Loucy (cell line): ENCODE results near the gene ATOH8.

Experiments
- H2AFZ ChIP-seq: fragments of 200-600 bp; sonication (generic); 2 replicates; pipeline ENCODE4 v1.6.0; 2016; ENCODE audit warnings: antibody characterized with exemption, mild to moderate bottlenecking, low read length, moderate library complexity
- H3F3A ChIP-seq: fragments of 200-600 bp; 2 replicates; pipeline ENCODE4 v1.6.0; 2016; ENCODE audit warnings: antibody characterized with exemption, low read depth, mild to moderate bottlenecking
- H3K27me3 ChIP-seq: fragments of 200-600 bp; sonication (generic); 2 replicates; pipeline ENCODE4 v1.6.1; 2014; ENCODE audit warnings: low read length, mild to moderate bottlenecking; ENCODE audit not compliant: insufficient read depth, poor library complexity, severe bottlenecking
- H3K36me3 ChIP-seq: fragments of 200-600 bp; sonication (generic); 2 replicates; pipeline ENCODE4 v1.6.1; 2016; ENCODE audit warnings: low read length; ENCODE audit not compliant: insufficient read depth
- H3K4me1 ChIP-seq: fragments of 200-600 bp; sonication (generic); 2 replicates; pipeline ENCODE4 v1.5.1; 2014; ENCODE audit warnings: low read length, mild to moderate bottlenecking; ENCODE audit not compliant: insufficient read depth, poor library complexity, severe bottlenecking
- H3K4me2 ChIP-seq: fragments of 200-600 bp; sonication (generic); 2 replicates; pipeline ENCODE4 v1.6.0; 2014; ENCODE audit warnings: antibody characterized with exemption, low read length, low read depth, mild to moderate bottlenecking; ENCODE audit not compliant: poor library complexity, severe bottlenecking
- H3K4me3 ChIP-seq: fragments of 200-600 bp; sonication (generic); 2 replicates; pipeline ENCODE4 v1.5.1; 2014; ENCODE audit warnings: low read length, mild to moderate bottlenecking, mixed read lengths; ENCODE audit not compliant: poor library complexity, severe bottlenecking
- H3K79me2 ChIP-seq: fragments of 200-600 bp; sonication (generic); 2 replicates; pipeline ENCODE4 v1.6.1; 2014; ENCODE audit warnings: low read length; ENCODE audit not compliant: insufficient read depth
- H3K9ac ChIP-seq: fragments of 200-600 bp; sonication (generic); 2 replicates; pipeline ENCODE4 v1.6.0; 2014; ENCODE audit warnings: mild to moderate bottlenecking, low read depth, low read length, moderate library complexity; ENCODE audit not compliant: poor library complexity, severe bottlenecking
- H3K9me2 ChIP-seq: fragments of 200-600 bp; sonication (generic); replicated peaks from 2 replicates; pipeline ENCODE4 v1.6.1; 2016; ENCODE audit warnings: low read depth, low read length, mixed read lengths
- H3K9me3 ChIP-seq: fragments of 200-600 bp; sonication (generic); 2 replicates; pipeline ENCODE4 v1.6.1; 2014; ENCODE audit warnings: mild to moderate bottlenecking, antibody characterized with exemption, low read length, low read depth; ENCODE audit not compliant: insufficient read depth
- H4K20me1 ChIP-seq: fragments of 200-600 bp; sonication (generic); 2 replicates; pipeline ENCODE4 v1.6.0; 2014; ENCODE audit warnings: antibody characterized with exemption, low read length, mild to moderate bottlenecking; ENCODE audit not compliant: insufficient read depth, poor library complexity, severe bottlenecking
- CTCF ChIP-seq: fragments of 200-600 bp; sonication (generic); conservative IDR thresholded peaks from 2 replicates; pipeline ENCODE4 v1.5.1; 2014; ENCODE audit warnings: mild to moderate bottlenecking, antibody characterized with exemption, low read length
- EZH2phosphoT487 ChIP-seq: fragments of 200-600 bp; IDR thresholded peaks from 2 replicates; pipeline ENCODE4 v1.6.1; 2018; ENCODE audit warnings: antibody characterized with exemption, mild to moderate bottlenecking, moderate library complexity, borderline replicate concordance

The ATOH8 gene

GRCh38 chr2:85810371-85811179, 56.8 kb downstream of the ATOH8 start:
- Histone ChIP-seq H3K27me3 (no peaks in the 10 kb centered on the region), H4K20me1 (no peaks in the 10 kb centered on the region), H3K79me2 (no peaks in the 10 kb centered on the region), H3K4me1 (no peaks in the 10 kb centered on the region), H2AFZ (no peak overlapping the region), H3K9ac (no peak overlapping the region), H3K4me2 (no peak overlapping the region), H3K36me3 (no peaks in the 10 kb centered on the region), H3K4me3 (no peak overlapping the region), H3K9me3 (no peaks in the 10 kb centered on the region), H3F3A (no peaks in the 10 kb centered on the region), H3K9me2 (no peaks in the 10 kb centered on the region)
- TF ChIP-seq CTCF, result no peak
- TF ChIP-seq EZH2phosphoT487, result no peak

GRCh38 chr2:85811180-85812093, 57.6 kb downstream of the ATOH8 start:
- Histone ChIP-seq H3K9me3 (no peaks in the 10 kb centered on the region), H3F3A (no peaks in the 10 kb centered on the region), H3K79me2 (no peaks in the 10 kb centered on the region), H3K9me2 (no peaks in the 10 kb centered on the region), H3K4me2 (no peak overlapping the region), H3K36me3 (no peaks in the 10 kb centered on the region), H3K4me3 (no peak overlapping the region), H3K27me3 (no peaks in the 10 kb centered on the region), H3K4me1 (no peaks in the 10 kb centered on the region), H3K9ac (no peak overlapping the region), H4K20me1 (no peaks in the 10 kb centered on the region), H2AFZ (no peak overlapping the region)
- TF ChIP-seq CTCF, result no peak
- no peak for TF ChIP-seq EZH2phosphoT487

- no peaks in the 10 kb centered on the region for H4K20me1 ChIP-seq
Measured at GRCh38 chr2:85812094-85812735, 58.4 kb downstream of the ATOH8 start.

More at GRCh38 chr2:85812094-85812735, 58.4 kb downstream of the ATOH8 start:
- no peaks in the 10 kb centered on the region for H3K9me3 ChIP-seq
- no peaks in the 10 kb centered on the region for H3K4me1 ChIP-seq
- no peak for TF ChIP-seq CTCF
- TF ChIP-seq EZH2phosphoT487, result no peak
- H3F3A ChIP-seq, result no peaks in the 10 kb centered on the region
- no peak overlapping the region for H3K4me2 ChIP-seq
- H3K9me2 ChIP-seq, result no peaks in the 10 kb centered on the region
- no peaks in the 10 kb centered on the region for H3K36me3 ChIP-seq
- H3K79me2 ChIP-seq, result no peaks in the 10 kb centered on the region
- no peak overlapping the region for H3K9ac ChIP-seq
- no peaks in the 10 kb centered on the region for H3K27me3 ChIP-seq
- H2AFZ ChIP-seq, result no peak overlapping the region
- no peak overlapping the region for H3K4me3 ChIP-seq
